ENCODE results near the gene IER5. TPM values are rescaled to one million over a fixed set of nuclear protein-coding genes. Genes with fewer than 3 reads are reported as not detected.
A peak's percentile ranks its signal among the peaks of the same experiment; 100 is the strongest.

IER5 gene
- total RNA-seq, 2 donors from 2014 or later: 71.8 to 72.2 TPM

DNA sequence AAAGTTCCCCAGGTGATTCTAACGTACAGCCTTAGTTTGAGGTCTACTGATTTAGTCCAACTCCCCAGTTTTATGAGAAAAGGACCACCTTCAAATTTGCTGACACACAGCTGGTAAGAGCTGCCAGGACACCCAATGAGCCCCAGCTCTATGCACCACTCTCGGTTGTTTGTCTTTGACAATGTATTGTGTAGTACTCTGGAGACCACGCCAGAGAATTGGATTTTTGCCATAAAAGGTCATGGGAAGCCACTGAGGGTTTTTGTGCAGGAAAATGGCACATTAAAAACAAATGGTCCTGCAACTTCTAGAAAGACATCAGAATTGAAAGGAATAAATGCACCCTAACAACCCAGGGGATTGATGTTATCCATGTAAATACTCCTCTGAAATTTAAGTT lies 7.1 kb upstream of the IER5 start:
- no peak for ATAC-seq (replicated peaks in 1 of 2)
- Mint-ChIP-seq H3K27ac (no peak overlapping the region), H3K27me3 (ENCODE audit: low read depth) (peaks cover 21% of the 10 kb centered on the region), H3K4me3 (no peak overlapping the region), H3K36me3 (ENCODE audit: insufficient read depth in 2 of 2) (no peaks in the 10 kb centered on the region), H3K4me1 (ENCODE audit: low read depth) (peaks cover 43% of the 10 kb centered on the region), H3K9me3 (no peaks in the 10 kb centered on the region)
- no peak for DNase-seq

DNA sequence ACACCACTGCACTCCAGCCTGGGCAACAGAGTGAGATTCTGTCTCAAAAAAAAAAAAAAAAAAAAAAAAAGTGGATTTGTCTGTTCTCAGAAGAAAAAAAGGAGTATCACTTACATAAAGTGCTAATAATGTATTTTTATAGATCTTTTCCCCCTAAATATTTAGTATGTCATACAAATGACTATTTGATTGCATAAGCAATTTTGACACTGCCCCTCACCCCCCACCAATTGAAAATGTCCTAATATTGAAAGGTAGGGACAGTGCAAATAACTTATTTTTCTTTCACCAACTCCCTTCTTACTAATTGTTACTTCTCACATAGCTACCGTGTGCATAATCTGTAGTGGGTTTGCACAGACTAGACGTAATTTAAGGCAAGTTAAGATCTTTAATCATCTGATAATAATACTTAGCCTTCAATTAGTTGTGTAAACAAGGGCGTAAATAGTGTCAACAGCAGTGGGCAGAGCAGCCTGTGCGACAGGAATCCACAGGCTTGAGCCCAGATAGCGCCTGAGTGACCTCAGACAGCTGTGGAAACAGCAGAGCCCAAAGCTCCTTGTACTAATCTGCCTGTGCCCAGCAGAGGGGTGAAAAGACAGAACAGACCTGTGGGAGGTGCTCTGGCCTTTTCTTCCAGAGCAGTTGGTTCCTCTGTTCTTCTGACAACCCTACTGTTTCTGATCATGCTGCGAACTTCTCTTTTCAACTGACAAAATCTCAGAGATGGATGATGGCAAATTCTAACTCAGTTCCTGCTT lies 4.5 kb upstream of the IER5 start:
- Mint-ChIP-seq H3K27ac (no peak overlapping the region), H3K4me1 (ENCODE audit: low read depth) (peaks cover 43% of the 10 kb centered on the region), H3K27me3 (ENCODE audit: low read depth) (peaks cover 8% of the 10 kb centered on the region), H3K36me3 (ENCODE audit: insufficient read depth in 2 of 2) (peaks cover 2% of the 10 kb centered on the region in 2 donors), H3K4me3 (peak overlapping the region in 1 of 2 donors; percentile 19), H3K9me3 (no peaks in the 10 kb centered on the region)
- DNase-seq: peak; percentile 52 to 56
- peak; percentile 27 to 37 for ATAC-seq (replicated peaks in 1 of 2)

DNA sequence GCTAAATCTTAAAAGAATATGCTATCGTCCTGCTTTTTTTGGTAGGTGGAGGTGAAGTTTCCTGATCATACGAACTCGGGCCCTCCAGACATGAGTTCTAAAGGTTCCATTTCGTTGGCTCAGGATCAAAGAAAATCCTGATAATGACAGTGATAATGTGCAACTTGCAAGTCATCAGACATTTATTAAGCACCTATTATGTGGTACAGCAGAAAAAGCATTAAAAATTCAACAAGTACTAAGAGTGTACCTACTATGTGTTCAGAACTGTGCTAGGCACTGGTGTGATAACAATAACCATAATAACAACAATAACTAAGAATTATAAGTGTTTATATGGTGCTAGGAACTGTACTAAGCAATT lies 3.9 kb upstream of the IER5 start:
- H3K9me3 Mint-ChIP-seq: no peaks in the 10 kb centered on the region
- peaks cover 4% of the 10 kb centered on the region in 2 donors for H3K36me3 Mint-ChIP-seq (ENCODE audit: insufficient read depth in 2 of 2)
- H3K4me3 Mint-ChIP-seq: peak overlapping the region in 1 of 2 donors; percentile 19
- no peak overlapping the region for H3K27ac Mint-ChIP-seq
- DNase-seq: no peak
- H3K4me1 Mint-ChIP-seq (ENCODE audit: low read depth): peaks cover 37% of the 10 kb centered on the region
- ATAC-seq (replicated peaks in 1 of 2): no peak
- peaks cover 8% of the 10 kb centered on the region for H3K27me3 Mint-ChIP-seq (ENCODE audit: low read depth)

DNA sequence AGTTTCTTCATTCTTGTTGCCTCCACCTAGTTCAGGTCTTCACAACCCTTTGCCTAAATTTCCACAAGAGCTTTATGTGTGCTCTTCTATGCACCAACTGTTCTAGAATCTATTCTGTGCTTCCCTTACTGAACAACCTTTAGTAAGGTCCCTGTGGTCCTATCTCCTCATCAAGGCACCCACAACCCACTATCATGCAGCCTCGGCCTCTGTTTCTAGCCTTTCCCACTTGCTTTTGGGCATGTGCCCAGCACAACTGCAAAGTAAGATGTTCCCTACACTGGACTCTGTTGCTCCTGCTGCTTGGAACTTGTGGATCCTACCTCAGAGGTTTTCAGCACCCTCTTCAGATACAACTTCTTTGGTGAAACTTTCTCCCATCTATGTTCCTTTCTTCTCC lies 2.4 kb upstream of the IER5 start:
- H3K4me1 Mint-ChIP-seq (ENCODE audit: low read depth): peaks cover 31% of the 10 kb centered on the region
- no peak for DNase-seq
- H3K27ac Mint-ChIP-seq: no peak overlapping the region

DNA sequence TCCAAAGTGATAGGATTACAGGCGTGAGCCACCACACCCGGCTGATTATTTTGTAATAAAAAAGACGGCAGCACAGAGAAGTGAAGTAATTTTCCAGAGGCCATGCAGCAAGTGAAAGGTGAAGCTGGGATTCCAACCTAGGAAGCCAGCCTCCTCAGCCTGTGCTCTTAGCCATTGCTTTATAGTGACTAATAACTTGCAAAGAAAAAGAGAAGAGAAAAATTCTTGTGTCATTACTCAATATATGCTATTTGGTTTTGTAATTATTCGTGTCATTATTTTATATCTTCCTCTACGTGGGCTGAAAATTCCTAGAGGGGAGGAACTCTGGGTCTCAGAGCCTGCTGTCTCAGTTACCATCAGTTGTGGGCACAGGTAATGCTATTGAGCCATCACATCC lies 1.6 kb upstream of the IER5 start:
- H3K27me3 Mint-ChIP-seq (ENCODE audit: low read depth): no peaks in the 10 kb centered on the region
- no peak for ATAC-seq (replicated peaks in 1 of 2)
- peak overlapping the region; percentile 92 to 96 for H3K4me3 Mint-ChIP-seq
- no peak overlapping the region for H3K27ac Mint-ChIP-seq
- peaks cover 14 to 24% of the 10 kb centered on the region in 2 donors for H3K36me3 Mint-ChIP-seq (ENCODE audit: insufficient read depth in 2 of 2)
- DNase-seq: no peak
- peaks cover 39% of the 10 kb centered on the region for H3K4me1 Mint-ChIP-seq (ENCODE audit: low read depth)
- no peaks in the 10 kb centered on the region for H3K9me3 Mint-ChIP-seq

More for the DNA sequence above, 2.4 kb upstream of the IER5 start:
- ATAC-seq (replicated peaks in 1 of 2): no peak
- Mint-ChIP-seq H3K36me3 (ENCODE audit: insufficient read depth in 2 of 2) (peaks cover 10 to 17% of the 10 kb centered on the region in 2 donors), H3K9me3 (no peaks in the 10 kb centered on the region), H3K27me3 (ENCODE audit: low read depth) (no peaks in the 10 kb centered on the region), H3K4me3 (no peak overlapping the region)

DNA sequence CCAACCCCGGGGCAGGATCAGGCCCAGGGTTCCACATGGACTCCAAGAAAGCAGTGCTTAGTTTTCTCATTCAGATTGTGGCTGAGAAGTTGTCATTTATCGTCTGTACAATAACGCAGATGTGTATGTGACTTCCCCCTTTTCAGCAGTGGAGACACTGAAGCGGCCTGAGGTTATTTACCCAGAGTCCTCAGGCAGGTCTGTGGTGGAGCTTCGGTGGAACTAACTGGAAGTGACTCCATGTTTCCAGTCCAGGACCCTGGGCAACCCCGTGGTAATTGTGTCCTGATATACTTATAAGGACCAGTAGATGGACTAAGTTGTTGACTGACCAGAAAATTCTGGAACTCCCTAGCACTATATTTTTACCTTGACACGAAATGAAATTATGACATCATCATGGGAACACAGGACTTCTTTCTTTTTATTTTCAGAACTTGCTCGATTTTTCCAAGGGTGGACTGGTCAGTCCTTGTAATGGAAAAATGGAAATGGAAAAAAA lies 1.0 kb upstream of the IER5 start:
- Mint-ChIP-seq H3K4me1 (ENCODE audit: low read depth) (peaks cover 45% of the 10 kb centered on the region), H3K27ac (peak overlapping the region; percentile 96), H3K4me3 (peak overlapping the region; percentile 92 to 96), H3K36me3 (ENCODE audit: insufficient read depth in 2 of 2) (peaks cover 18 to 28% of the 10 kb centered on the region in 2 donors), H3K9me3 (no peaks in the 10 kb centered on the region), H3K27me3 (ENCODE audit: low read depth) (no peaks in the 10 kb centered on the region)
- DNase-seq: peak in 1 of 2 donors; percentile 38
- ATAC-seq (replicated peaks in 1 of 2): no peak

DNA sequence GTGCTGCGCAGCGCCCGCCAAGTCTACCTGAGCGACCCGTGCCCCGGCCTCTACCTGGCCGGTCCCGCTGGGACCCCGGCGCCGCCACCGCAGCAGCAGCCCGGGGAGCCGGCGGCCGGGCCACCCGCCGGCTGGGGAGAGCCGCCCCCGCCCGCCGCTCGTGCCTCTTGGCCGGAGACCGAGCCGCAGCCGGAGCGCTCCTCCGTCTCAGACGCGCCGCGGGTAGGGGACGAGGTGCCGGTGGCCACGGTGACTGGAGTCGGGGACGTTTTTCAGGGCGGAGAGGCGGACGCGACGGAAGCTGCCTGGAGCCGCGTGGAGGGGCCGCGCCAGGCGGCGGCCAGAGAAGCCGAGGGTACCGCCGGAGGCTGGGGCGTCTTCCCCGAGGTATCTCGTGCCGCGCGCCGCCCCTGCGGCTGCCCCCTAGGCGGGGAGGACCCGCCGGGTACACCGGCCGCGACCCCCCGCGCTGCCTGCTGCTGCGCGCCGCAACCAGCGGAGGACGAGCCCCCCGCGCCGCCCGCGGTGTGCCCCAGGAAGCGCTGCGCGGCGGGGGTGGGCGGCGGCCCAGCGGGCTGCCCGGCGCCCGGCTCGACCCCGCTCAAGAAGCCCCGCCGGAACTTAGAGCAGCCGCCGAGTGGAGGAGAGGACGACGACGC lies 646 bp downstream of the IER5 start:
- H3K9me3 Mint-ChIP-seq: no peaks in the 10 kb centered on the region
- H3K4me3 Mint-ChIP-seq: peak overlapping the region; percentile 96 to 100
- H3K4me1 Mint-ChIP-seq (ENCODE audit: low read depth): peaks cover 53% of the 10 kb centered on the region
- no peaks in the 10 kb centered on the region for H3K27me3 Mint-ChIP-seq (ENCODE audit: low read depth)
- peak overlapping the region; percentile 99 for H3K27ac Mint-ChIP-seq
- DNase-seq: peak; percentile 56 to 64
- ATAC-seq (replicated peaks in 1 of 2): peak; percentile 12 to 14
- peaks cover 21 to 41% of the 10 kb centered on the region in 2 donors for H3K36me3 Mint-ChIP-seq (ENCODE audit: insufficient read depth in 2 of 2)

DNA sequence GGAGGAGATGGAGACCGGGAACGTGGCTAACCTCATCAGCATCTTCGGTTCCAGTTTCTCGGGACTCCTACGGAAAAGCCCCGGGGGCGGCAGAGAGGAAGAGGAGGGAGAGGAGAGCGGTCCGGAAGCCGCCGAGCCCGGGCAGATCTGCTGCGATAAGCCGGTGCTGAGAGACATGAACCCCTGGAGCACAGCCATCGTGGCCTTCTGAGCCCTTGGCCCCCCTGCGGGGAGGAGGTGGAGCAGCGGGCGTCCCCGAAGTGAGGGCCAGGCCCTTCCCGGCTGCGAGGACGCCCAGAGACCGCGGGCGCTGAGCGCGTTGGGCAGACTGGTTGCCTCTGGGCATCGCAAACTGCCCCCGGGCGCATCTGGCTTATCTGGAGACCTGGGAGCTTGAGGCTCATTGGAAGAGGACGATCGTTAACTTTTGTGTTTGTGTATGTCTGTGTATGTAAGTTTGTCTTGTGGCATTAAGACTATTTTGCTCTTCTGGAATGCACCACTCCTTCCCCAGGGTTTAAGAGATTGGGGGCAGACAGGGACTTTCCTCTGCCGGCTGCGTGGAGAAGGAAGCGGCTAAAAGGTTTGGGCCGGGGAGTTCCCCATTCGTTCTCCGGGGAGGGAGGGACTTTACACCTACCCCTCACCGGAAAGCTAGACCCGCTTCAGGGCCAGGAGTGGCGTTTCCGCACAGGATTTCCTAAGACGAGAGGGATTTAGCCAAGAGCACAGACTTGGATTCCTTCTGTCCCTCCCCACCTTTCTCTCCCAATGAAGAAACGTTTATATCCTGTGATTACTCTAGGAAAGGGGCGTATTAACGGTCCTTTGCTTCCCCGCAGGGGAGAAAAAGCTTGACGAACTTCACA lies 1.4 kb downstream of the IER5 start:
- no peaks in the 10 kb centered on the region for H3K27me3 Mint-ChIP-seq (ENCODE audit: low read depth)
- DNase-seq: peak; percentile 82
- no peaks in the 10 kb centered on the region for H3K9me3 Mint-ChIP-seq
- H3K36me3 Mint-ChIP-seq (ENCODE audit: insufficient read depth in 2 of 2): peaks cover 24 to 47% of the 10 kb centered on the region in 2 donors
- H3K4me3 Mint-ChIP-seq: peak overlapping the region; percentile 88 to 100
- peak; percentile 48 to 55 for ATAC-seq (replicated peaks in 1 of 2)
- H3K27ac Mint-ChIP-seq: peak overlapping the region; percentile 99
- H3K4me1 Mint-ChIP-seq (ENCODE audit: low read depth): peaks cover 53% of the 10 kb centered on the region

DNA sequence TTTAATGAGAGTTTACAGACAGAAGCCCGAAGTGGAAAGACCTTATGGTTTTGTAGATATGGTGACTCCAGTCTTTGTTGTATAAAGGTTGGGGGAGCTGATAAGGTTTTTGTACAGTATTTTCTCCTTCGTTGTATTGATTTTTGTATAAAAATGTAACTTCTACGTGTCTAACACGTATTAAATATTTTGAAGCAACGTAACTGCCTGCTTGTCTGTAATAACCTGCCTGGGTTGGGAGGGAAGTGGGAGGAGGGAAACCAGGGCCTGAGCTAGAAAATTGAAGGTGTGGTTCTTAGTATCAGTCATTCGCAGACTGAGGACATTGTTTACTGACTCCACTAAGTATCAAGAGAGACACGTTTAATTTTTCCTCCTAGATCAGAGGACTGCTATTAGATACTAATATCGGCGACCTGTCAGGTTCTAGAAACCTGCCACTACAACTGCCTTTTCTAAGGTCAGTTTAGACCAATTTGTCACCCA lies 2.2 kb downstream of the IER5 start:
- H3K27ac Mint-ChIP-seq: peak overlapping the region; percentile 99
- peaks cover 24 to 50% of the 10 kb centered on the region in 2 donors for H3K36me3 Mint-ChIP-seq (ENCODE audit: insufficient read depth in 2 of 2)
- no peaks in the 10 kb centered on the region for H3K9me3 Mint-ChIP-seq
- peak; percentile 68 to 69 for DNase-seq
- peak overlapping the region; percentile 88 to 100 for H3K4me3 Mint-ChIP-seq
- peak; percentile 20 to 28 for ATAC-seq (replicated peaks in 1 of 2)
- no peaks in the 10 kb centered on the region for H3K27me3 Mint-ChIP-seq (ENCODE audit: low read depth)
- H3K4me1 Mint-ChIP-seq (ENCODE audit: low read depth): peaks cover 56% of the 10 kb centered on the region

DNA sequence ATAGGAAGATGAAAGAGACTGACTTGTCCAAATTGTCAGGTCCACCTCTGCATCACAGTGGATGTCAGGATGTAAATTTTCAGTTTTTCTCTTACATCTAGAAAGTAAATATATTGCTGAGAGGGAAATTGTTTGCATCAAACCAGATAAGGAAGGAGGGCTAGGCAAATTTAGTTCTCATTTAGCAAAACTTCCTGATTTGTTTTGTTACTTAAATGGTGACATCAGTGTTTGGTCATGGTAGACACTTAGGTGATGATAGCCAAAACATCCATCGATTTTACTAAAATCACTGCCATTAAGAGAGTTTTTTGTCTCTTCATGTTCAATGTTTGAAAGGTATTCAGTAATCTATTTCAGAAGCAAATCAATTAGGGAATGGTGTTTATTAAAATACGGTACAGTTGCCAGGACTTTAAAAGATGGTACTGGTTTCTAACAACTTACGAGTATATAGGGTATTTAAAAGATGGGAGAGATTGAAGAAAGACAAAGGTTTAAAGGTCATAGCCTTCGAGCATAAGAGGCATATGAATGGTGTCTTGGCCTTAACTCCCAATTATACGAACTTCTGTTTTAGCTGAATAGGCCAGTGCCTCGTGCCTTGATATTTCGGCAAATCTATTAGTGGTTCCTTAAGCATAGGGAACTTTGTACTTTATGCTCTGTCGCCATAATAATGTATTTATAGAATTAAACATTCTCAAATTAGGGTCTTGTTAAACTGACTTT lies 3.0 kb downstream of the IER5 start:
- H3K4me1 Mint-ChIP-seq (ENCODE audit: low read depth): peaks cover 64% of the 10 kb centered on the region
- H3K9me3 Mint-ChIP-seq: no peaks in the 10 kb centered on the region
- peaks cover 24 to 50% of the 10 kb centered on the region in 2 donors for H3K36me3 Mint-ChIP-seq (ENCODE audit: insufficient read depth in 2 of 2)
- peak overlapping the region; percentile 88 to 100 for H3K4me3 Mint-ChIP-seq
- DNase-seq: no peak
- H3K27ac Mint-ChIP-seq: peak overlapping the region; percentile 99
- no peak for ATAC-seq (replicated peaks in 1 of 2)
- H3K27me3 Mint-ChIP-seq (ENCODE audit: low read depth): no peaks in the 10 kb centered on the region

DNA sequence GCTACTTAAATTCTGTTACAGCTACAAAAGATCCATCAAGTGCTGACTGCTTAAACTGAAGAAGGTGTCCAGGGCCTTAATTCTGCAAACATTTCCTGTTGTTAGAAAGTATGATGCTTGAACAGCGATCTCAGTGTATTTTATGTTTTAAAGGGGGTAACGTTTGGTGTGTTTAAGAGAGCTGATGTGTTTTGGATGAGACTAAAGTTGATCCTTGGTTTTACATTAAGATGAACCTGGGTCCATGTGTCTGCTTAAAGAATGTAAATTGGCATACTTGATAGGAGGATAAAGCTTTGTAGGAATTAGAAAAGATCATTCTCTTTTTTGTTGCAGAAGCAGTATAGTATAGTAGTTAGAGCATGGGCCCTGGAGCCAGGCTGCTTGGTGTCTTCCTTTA lies 3.6 kb downstream of the IER5 start:
- no peak for DNase-seq
- H3K4me1 Mint-ChIP-seq (ENCODE audit: low read depth): peaks cover 69% of the 10 kb centered on the region
- peaks cover 24 to 50% of the 10 kb centered on the region in 2 donors for H3K36me3 Mint-ChIP-seq (ENCODE audit: insufficient read depth in 2 of 2)
- no peaks in the 10 kb centered on the region for H3K9me3 Mint-ChIP-seq
- no peaks in the 10 kb centered on the region for H3K27me3 Mint-ChIP-seq (ENCODE audit: low read depth)
- ATAC-seq (replicated peaks in 1 of 2): no peak
- H3K4me3 Mint-ChIP-seq: peak overlapping the region; percentile 88 to 100
- peak overlapping the region; percentile 99 for H3K27ac Mint-ChIP-seq

DNA sequence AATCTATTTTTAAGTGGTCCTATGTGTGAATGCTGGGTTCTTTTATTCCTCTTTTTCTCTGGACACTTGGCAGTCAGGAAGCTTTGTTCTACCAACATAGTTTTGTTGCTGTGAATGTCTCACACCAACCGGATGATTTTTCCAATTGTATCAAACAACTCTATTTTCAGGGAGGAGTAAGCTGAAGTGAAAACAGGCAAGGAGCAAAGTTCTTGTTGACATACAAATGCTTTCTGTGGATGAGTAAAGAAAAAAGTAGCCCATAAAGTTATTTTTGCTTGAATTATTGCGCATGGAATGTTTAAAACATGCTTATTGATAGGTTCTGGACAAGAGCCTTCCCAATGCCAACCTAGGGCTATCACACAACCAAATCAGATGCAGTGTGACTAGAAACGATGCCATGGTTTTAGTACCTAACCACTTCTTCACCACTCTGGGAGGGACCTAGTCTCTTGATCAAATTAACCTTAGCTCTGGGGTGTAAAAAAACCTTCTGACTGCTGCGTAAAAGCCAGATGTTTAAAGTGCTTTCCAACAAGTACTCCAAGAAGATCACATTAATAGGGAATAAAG lies 4.5 kb downstream of the IER5 start:
- Mint-ChIP-seq H3K4me1 (ENCODE audit: low read depth) (peaks cover 69% of the 10 kb centered on the region), H3K9me3 (no peaks in the 10 kb centered on the region), H3K36me3 (ENCODE audit: insufficient read depth in 2 of 2) (peaks cover 24 to 50% of the 10 kb centered on the region in 2 donors), H3K27ac (peak overlapping the region; percentile 74), H3K27me3 (ENCODE audit: low read depth) (peaks cover 2% of the 10 kb centered on the region), H3K4me3 (peak overlapping the region; percentile 82 to 87)
- ATAC-seq (replicated peaks in 1 of 2) (no peak), DNase-seq (no peak)
